HPDE6-E6E7 (cell line): ENCODE measurements around the gene MAGI2.
A peak's percentile ranks its signal among the peaks of the same experiment; 100 is the strongest.
"Not testable (repeated sequence)": the region's sequence is repeated elsewhere in the genome, so short reads cannot be mapped to it uniquely, and the experiment has no call there.

Experiments used
- DNase-seq: peaks from one replicate; pipeline ENCODE4 v3.0.0; 2011; ENCODE audit warnings: missing footprints; ENCODE audit errors: extremely low spot score

The MAGI2 gene

GRCh38 chr7:78642751-78643150 is 810.7 kb downstream of the MAGI2 start:
- no peak for DNase-seq

- no peak for DNase-seq
Measured at GRCh38 chr7:78638364-78638763, 815.1 kb downstream of the MAGI2 start.

- no peak for DNase-seq
Measured at GRCh38 chr7:78636727-78637126, 816.7 kb downstream of the MAGI2 start.

GRCh38 chr7:78635026-78635793 is 818.3 kb downstream of the MAGI2 start:
- DNase-seq: no peak

- no peak for DNase-seq
Measured at GRCh38 chr7:78634093-78634492, 819.4 kb downstream of the MAGI2 start.

GRCh38 chr7:78620920-78621319 is 832.5 kb downstream of the MAGI2 start:
- no peak for DNase-seq

- DNase-seq: no peak
Measured at GRCh38 chr7:78616539-78616938, 836.9 kb downstream of the MAGI2 start.

GRCh38 chr7:78609281-78609680 is 844.2 kb downstream of the MAGI2 start:
- no peak for DNase-seq

GRCh38 chr7:78607099-78607498 is 846.4 kb downstream of the MAGI2 start:
- no peak for DNase-seq

GRCh38 chr7:78605119-78605518 is 848.3 kb downstream of the MAGI2 start:
- no peak for DNase-seq

- DNase-seq: no peak
Measured at GRCh38 chr7:78601728-78602127, 851.7 kb downstream of the MAGI2 start.

GRCh38 chr7:78594156-78594555 is 859.3 kb downstream of the MAGI2 start:
- DNase-seq: no peak

GRCh38 chr7:78588393-78588792 is 865.1 kb downstream of the MAGI2 start:
- no peak for DNase-seq

- peak; percentile 10 for DNase-seq
Measured at GRCh38 chr7:78587443-78588044, 865.9 kb downstream of the MAGI2 start.

GRCh38 chr7:78585980-78586379 is 867.5 kb downstream of the MAGI2 start:
- DNase-seq: no peak

GRCh38 chr7:78578686-78579085 is 874.8 kb downstream of the MAGI2 start:
- no peak for DNase-seq

GRCh38 chr7:78577174-78577952 is 876.1 kb downstream of the MAGI2 start:
- not testable (repeated sequence) for DNase-seq

GRCh38 chr7:78576236-78576635 is 877.2 kb downstream of the MAGI2 start:
- no peak for DNase-seq

GRCh38 chr7:78571292-78571691 is 882.2 kb downstream of the MAGI2 start:
- DNase-seq: no peak

GRCh38 chr7:78568690-78569089 is 884.8 kb downstream of the MAGI2 start:
- DNase-seq: no peak

GRCh38 chr7:78567836-78568235 is 885.6 kb downstream of the MAGI2 start:
- DNase-seq: no peak

GRCh38 chr7:78565784-78566183 is 887.7 kb downstream of the MAGI2 start:
- DNase-seq: no peak

- DNase-seq: no peak
Measured at GRCh38 chr7:78563191-78563590, 890.3 kb downstream of the MAGI2 start.
